Right ventricle myocardium inferior (tissue), 1 donor: Measurements from ENCODE around the gene ACAA1. TPM values are rescaled to one million over a fixed set of nuclear protein-coding genes. Genes with fewer than 3 reads are reported as not detected.

ENCODE experiments used
- ATAC-seq: fragments of 200-7000 bp; cut with Tn5 transposase; one replicate; pipeline ENCODE4 v1.9.1; 2020; ENCODE audit warnings: mild to moderate bottlenecking, moderate library complexity
- DNase-seq: peaks from one replicate; pipeline ENCODE4 v3.0.0; 2021; ENCODE audit errors: missing footprints
- intact Hi-C: fragments of 100-400 bp; cut with DNase I; formaldehyde crosslinking; loops from one replicate; pipeline ENCODE4 v1.11.0; 2022
- total RNA-seq: library from RNA; stranded (reverse); fragmentation: NEBNext Ultra II Directional; extraction: Animal tissue kit (Norgen Biotek cat#: 25700); gene quantifications from one replicate; pipeline ENCODE4 v1.2.1, GENCODE V29; 2021
- donor health status: DM: no; HTN: yes; CAD: no; lungs with severe emphysema.

ACAA1 gene
- total RNA-seq, 1 donor from 2014 or later = 116 TPM

DNA sequence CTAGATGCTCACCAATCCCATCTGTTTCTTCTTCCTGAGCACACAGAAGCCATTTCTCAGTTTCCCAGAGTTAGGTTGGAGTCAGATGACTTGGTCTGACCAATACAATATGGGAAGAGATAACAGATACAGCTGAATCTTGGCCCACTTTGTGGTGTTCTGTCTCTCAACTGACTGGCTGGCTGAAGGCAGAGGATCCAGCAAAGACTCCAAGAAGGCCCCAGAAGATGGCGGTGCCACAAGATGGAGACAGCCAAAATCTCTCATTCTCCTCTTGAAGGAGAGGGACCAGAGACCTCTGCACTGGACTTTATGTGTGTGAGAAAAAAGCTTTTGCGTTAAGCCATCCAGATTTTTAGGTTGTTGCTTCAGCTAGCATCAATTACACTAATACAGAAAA is 20.2 kb upstream of the ACAA1 start:
- ATAC-seq (no peak), DNase-seq (no peak)
- intact Hi-C loops = no loop called here

DNA sequence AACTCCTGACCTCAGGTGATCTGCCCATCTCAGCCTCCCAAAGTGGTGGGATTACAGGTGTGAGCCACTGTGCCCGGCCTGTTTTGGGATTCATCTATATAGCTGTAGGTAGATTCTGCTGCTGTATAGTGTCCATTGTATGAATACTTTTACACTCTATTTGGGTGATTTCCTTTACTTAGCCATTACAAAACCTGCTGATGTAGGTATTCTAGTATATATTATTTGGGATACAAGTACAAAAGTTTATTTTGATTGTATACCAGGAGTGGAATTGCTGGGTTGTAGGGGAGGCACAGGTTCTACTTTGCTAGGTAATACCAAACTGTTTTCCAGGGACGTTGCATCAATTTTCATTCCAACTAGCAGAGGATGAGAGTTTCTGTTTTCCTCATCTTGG is 18.9 kb upstream of the ACAA1 start:
- intact Hi-C loops = no loop called here
- DNase-seq (no peak), ATAC-seq (no peak)

DNA sequence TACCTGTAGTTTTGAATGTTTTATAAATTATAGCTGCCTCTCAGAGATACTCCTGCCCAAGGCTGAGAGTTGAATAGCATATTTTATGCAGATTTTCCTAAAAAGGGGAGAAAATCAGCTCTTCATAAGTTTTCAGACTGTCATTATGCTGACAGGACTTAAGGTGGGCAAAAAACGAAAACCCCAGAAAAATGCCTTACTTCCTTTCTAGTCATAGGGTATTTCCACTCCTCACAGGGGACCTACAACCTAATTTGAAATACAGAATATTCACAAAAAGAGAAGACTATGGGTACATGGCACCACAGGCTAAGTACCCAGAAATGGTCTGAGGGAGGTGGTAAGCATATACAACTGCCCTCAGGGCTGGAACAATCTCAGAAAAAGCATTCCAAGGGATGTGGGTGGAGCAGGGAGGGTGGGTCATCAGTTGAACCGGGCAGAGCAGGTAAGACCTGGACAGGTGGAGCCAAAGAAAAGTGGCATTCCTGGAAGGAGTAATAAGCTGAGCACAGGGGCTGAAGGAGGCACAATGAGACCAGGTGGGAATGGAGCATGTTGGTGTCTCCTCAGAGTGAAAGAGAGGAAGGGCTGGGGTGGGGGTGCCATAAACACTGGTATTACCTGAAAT is 17.8 kb upstream of the ACAA1 start:
- intact Hi-C loops = no loop called here

DNA sequence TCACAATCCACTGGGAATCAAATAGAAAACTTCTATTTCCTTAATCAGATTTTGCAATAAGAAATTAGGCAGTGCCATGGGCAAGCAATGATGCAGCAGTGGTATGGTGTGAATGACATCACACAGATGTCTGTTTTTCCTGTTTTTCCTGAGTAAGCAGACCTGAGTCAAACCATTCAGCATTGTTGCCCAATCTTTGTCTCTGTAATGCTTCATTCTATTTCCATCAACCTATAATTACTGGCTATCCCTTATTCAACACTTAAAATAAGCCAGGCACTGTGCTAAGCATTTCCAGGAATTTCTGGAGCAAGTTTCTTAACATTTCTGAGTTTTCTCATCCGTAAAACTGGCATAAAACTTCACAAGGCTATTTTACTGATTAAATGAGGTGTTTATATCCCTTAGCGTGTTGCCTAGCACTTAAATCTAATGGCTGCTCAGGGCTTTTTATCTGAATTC is 17.1 kb upstream of the ACAA1 start:
- no peak for DNase-seq
- ATAC-seq = no peak
- intact Hi-C loops = no loop called here

More for the DNA sequence above, 17.8 kb upstream of the ACAA1 start:
- ATAC-seq (no peak), DNase-seq (no peak)

DNA sequence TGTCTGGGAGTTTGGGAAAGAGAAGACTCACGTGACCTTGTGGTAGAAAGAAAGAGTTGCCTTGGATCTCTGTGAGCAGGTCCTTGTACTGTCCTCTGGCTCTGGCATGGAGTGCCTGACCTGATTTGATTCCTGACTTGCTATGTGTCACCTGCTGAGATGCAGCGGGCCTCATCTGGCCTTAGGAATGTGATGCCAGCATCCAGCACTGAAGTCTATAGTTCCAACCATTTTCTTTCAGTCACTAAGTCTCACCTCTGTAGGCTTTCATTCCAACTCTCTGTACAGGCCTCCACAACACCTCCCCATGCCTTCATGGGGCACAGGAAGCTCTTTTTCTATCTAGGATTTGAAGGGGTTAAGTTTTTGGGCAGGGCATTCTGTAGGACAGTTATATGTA is 16.3 kb upstream of the ACAA1 start:
- no peak for DNase-seq
- no peak for ATAC-seq
- intact Hi-C loops = no loop called here

DNA sequence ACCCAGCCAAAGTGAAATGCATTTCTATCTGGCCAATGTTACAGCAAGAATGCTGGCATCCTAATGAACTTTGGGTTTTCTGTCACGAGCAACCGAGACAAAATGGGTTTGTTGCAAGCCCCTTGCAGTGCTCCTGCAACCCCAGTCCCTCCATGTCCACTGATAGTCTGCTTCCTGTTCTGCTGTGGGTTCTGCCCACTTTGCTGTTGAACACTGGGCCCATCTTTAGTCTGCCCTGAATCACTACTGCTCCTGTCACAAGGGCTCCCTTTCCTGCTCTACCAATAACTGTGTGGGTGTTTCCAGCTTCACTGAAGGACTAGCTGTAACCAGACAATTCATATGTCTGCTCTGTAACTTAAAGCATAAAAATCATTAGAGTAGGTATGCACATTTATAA is 15.7 kb upstream of the ACAA1 start:
- ATAC-seq (no peak), DNase-seq (no peak)
- intact Hi-C loops = no loop called here

DNA sequence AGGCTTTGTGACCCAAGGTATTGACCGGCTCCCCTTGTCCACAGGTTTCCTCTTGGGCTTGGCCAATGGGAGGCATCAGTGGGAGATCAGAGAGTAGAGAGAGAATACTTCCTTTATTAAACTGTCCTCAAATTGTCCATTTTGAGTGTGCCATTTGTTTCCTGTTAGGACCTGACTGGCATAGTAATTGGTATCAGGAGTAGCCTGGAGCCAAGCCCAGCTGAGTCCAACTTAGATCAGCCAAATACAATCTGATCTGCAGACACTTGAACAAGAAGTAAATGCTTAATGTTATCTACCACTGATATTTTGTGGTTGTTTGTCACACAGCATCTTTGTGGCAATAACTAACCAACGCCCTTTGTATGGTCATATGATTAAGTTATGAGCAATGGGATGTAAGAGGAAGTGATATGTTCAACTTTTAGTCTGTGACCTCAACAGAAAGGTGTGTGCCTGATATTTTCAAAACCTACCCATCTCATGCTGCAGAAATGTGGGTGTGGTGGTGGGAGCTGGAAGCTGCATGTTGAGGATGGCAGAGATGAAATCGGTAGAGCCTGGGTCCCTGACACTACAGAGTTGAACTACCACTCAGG is 14.8 kb upstream of the ACAA1 start:
- DNase-seq (no peak), ATAC-seq (no peak)
- intact Hi-C loops = no loop called here

DNA sequence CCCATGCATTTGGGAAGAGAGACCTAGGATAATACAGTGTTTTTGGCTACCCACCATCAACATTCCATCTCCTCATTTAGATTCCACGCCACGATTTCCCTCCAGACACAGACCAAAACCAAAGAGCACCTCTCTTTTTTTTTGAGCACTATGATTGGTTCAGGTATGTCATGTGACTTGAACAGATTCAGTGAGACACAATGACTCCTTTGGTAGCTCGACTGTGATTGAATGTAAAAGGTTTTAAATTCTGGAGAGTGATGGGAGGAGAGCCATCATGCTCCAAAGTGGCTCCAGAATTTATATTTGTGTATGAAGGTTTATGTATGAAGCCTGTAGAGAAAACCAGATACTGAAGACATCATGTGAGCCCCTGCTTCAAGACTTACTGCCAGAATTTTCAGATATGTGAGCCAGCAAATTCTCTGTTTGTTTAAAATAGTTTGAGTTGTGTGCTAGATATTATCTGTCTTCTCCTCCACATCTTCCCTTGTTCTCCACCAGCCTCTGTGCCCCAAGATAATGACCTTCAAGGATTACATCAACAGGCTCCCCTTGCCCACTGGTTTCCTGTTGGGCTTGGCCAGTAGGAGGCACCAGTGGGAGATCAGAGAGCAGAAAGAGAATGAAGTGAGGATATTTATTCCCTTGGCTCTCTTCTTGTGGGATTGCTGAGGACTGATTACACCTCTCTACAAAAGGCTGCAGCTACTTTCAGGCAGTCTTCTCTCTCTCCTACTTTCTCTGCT is 14.0 kb upstream of the ACAA1 start:
- ATAC-seq (no peak), DNase-seq (no peak)
- intact Hi-C loops = no loop called here

DNA sequence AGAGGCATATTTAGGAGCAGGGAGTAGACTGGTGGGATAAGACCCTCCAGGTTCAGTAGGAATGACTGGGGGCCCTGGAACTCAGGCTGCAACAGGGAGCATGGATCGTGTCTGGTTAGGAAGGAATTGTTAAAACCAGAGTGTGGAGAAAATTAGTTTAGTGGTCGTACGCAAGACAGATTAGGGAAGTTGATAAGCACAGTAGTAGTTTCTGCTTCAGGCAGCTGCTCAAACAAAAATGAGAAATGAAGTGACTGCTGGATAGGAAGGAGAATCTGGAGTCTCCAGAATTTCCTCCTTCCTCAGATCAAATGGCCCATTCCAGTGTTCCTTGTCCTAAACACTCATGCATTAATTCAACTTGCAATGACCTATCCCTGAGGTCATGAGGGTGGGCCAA is 12.8 kb upstream of the ACAA1 start:
- DNase-seq (no peak), ATAC-seq (no peak)
- intact Hi-C loops = no loop called here

DNA sequence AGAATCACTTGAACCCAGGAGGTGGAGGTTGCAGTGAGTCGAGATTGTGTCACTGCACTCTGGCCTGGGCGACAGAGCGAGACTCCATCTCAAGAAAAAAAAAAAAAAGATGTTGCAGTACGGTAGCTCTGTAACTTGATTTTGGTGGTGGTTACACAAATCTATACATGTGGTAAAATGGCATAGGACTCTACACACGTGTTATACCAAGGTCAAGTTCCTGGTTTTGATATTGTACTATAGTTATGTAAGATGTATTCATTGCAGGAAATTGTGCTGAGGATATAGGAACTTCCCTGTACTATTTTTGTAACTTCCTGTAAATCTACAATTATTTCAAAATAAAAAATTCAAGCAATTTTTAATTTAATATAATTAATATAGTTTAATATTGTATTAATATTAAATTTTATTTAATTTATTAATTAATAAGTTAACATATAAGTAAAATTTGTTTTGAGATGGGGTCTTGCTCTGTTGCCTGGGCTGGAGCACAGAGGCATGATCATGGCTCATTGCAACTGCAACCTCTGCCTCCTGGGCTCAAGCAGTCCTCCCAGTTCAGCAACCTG is 11.5 kb upstream of the ACAA1 start:
- ATAC-seq (no peak), DNase-seq (no peak)
- intact Hi-C loops = no loop called here

DNA sequence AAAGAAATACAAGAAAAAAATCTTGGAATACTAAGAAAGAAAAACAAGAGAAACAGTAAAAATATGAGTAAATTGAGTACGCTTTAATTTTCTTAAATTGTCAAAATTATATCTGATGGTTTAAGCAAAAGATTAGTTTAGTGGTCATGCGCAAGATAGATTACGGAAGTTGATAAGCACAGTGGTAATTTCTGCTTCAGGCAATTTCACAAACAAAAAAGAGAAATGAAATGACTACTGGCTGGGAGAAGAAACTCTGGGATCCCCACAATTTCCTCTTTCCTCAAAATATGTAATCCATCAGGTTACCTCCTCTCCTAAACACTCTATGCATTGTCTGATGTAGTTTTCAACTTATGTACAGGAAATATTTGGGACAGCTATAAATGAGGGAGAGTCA is 10.5 kb upstream of the ACAA1 start:
- intact Hi-C loops = no loop called here
- no peak for ATAC-seq
- no peak for DNase-seq

DNA sequence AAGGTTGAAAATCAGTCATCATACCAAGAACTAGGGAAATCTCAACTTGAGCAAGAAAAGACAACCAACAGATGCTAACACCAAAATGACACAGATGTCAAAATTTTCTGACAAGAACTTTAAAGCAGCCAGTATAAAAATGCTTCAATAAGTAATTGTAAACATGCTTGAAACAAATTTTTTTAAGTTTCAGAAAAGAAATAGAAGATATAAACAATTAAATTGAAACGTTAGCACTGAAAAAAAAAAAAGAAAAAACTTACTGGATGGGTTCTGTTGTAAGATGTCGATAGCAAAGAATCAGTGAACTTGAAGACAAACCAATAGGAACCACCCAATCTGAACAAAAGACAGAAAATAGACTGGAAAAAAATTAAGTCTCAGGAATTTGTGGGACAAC is 9.6 kb upstream of the ACAA1 start:
- ATAC-seq = no peak
- intact Hi-C loops = no loop called here
- no peak for DNase-seq

DNA sequence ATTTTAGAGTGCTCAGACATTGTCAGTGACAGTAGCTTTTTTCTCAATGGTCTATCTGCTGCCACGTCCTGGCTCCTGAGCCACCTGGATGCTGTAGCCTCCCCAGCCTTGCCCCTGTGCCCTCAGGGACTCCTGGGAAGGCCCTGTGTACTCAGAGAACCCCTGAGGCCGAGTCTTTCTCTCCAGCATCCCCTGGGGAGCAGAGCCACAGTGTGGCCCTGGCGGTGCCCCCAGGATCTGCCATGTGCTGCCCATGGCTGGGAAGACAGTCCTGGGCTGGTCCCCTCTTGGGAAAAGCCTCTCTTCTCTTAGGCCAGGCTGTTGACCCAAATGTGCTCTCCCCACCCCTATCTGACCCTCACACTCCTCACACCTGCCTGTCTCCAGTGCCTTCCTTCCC is 6.6 kb upstream of the ACAA1 start:
- intact Hi-C loops = no loop called here
- DNase-seq = peak; percentile 21
- ATAC-seq = no peak

DNA sequence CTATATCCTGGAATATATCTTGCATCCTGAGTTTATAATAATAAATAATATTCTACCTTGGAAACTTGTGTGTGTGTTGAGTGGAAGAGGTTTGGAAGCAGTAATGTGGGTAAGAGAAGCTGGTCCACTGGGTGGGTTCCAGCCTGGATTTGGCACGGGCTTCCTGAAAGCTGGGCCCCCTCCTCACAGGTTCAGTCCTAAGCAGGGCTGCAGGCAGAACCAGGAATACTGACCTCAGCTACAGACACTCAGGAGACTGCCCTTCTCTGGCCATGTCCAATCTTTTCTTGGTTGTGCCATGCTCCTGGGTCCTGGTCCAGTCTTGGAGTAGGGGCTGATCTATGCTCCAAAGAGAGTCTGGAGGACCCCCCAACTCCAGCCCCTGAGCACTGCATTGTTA is 6.0 kb upstream of the ACAA1 start:
- intact Hi-C loops = no loop called here
- DNase-seq (peak; percentile 0), ATAC-seq (no peak)

DNA sequence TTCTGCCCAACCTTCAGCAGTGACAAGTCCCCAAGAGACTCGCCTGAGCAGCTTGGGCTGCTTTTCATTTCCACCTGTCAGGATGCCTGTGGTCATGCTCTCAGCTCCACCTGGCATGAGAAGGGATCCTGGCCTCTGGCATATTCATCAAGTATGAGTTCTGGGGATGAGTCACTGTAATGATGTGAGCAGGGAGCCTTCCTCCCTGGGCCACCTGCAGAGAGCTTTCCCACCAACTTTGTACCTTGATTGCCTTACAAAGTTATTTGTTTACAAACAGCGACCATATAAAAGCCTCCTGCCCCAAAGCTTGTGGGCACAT is 5.0 kb upstream of the ACAA1 start:
- intact Hi-C loops = no loop called here
- ATAC-seq = no peak
- DNase-seq = no peak

DNA sequence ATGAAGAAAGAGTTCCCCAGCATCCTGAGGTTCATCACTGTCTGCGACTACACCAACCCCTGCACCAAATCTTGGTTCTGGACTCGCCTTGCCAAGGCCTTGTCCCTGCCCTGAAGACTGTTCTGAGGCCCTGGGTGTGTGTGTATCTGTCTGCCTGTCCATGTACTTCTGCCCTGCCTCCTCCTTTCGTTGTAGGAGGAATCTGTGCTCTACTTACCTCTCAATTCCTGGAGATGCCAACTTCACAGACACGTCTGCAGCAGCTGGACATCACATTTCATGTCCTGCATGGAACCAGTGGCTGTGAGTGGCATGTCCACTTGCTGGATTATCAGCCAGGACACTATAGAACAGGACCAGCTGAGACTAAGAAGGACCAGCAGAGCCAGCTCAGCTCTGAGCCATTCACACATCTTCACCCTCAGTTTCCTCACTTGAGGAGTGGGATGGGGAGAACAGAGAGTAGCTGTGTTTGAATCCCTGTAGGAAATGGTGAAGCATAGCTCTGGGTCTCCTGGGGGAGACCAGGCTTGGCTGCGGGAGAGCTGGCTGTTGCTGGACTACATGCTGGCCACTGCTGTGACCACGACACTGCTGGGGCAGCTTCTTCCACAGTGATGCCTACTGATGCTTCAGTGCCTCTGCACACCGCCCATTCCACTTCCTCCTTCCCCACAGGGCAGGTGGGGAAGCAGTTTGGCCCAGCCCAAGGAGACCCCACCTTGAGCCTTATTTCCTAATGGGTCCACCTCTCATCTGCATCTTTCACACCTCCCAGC is 4.4 kb upstream of the ACAA1 start:
- ATAC-seq = no peak
- DNase-seq = peak; percentile 60
- intact Hi-C loops = no loop called here

DNA sequence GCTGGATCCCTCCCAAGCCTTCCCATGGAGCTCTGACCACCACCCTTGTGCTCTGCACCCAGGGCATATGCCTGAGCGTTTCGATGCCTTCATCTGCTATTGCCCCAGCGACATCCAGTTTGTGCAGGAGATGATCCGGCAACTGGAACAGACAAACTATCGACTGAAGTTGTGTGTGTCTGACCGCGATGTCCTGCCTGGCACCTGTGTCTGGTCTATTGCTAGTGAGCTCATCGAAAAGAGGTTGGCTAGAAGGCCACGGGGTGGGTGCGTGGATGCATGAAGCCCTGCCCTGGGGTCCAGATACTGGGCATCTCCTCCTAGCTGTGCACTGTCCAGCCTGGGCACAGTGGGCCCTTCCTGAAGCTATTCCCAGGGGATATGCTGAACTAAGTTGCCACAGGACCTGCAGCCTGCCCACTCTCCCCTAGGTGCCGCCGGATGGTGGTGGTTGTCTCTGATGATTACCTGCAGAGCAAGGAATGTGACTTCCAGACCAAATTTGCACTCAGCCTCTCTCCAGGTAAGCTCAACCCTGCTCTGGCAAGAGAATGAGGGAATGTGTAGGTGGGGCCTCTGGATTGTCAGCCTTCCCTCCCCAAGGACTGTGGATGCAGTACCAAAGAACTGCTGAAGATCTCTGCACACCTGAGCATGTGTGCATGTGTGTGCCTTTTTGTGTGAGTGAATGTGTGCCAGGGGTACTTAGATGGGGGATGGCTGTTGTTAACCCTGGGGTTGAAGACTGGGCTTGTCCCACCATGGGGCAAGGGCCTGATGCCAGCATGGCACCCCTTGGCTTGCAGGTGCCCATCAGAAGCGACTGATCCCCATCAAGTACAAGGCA is 3.6 kb upstream of the ACAA1 start:
- peak; percentile 32 for DNase-seq
- intact Hi-C loops = no loop called here
- no peak for ATAC-seq

DNA sequence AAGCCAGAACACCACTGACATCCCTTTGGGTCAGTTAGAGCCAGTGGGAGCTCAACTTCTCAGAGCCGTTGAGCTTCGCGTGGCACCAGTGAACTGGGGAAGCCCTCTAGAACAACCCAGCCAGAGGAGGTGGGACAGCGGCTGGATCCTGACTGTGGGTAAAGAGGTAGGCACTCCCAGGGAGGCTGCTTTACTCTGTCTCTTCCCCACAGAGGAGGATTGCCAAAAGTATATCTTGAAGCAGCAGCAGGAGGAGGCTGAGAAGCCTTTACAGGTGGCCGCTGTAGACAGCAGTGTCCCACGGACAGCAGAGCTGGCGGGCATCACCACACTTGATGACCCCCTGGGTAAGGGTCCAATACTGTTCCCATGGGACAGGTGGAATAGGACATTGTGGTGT is 2.7 kb upstream of the ACAA1 start:
- intact Hi-C loops = loop anchor here (10.0 kb wide), 1 partner anchor 315 kb away; the partner anchor contains the start of gene ACVR2B
- DNase-seq (peak; percentile 13), ATAC-seq (no peak)
